ENCODE data around the gene GPAM. TPM values are rescaled to one million over a fixed set of nuclear protein-coding genes. Genes with fewer than 3 reads are reported as not detected.

The GPAM gene
- total and polyA plus RNA-seq, 2 of the 8 experiments (the other 6 are each of a cell fraction or from before 2014, with no cell fraction given), result 5.5 to 15.5 TPM

DNA sequence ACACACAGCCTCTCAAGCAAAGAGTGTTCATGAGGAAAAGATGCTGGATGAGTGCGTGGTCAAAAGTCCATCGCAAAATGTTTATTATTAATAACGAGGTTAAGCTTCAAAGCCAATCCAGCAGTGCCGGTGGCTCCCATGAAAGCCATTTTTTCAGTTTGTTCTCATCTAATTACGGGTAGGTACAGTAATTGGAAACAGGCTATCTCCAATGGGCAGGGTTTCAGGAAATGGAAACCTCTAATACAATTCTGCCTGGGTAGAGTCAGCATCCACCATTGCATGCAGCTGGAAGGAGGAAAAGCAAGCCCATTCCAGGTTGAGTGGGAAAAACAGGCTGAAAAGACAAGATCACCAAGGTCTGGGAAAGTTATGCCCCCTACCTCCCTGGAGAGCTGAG lies 57.4 kb downstream of the GPAM start:
- H2AFZ ChIP-seq (ENCODE audit: low read length), result no peak overlapping the region
- 96% methylated on average over 5 of the region's 5 CpGs; no CpG with 5 or more reads in 1 of the 2 experiments for WGBS, 2 experiments (ENCODE audit: extremely low coverage in 1 of 2, insufficient coverage in 1 of 2, insufficient read length in 1 of 2, insufficient replicate concordance in 2 of 2, low coverage in 1 of 2, low lambda C conversion rate in 2 of 2, missing lambda C conversion rate in 1 of 2)
- H3K79me1 ChIP-seq (ENCODE audit: low read depth, low read length), result no peaks in the 10 kb centered on the region
- H3K9me3 ChIP-seq (ENCODE audit: insufficient read depth in 2 of 2, low read depth in 1 of 2, low read length in 1 of 2), result no peaks in the 10 kb centered on the region
- H3K56ac ChIP-seq (replicated peaks; ENCODE audit: insufficient read length, low read depth, low read length), result no peak overlapping the region
- no peaks in the 10 kb centered on the region for H3K27me3 ChIP-seq (replicated peaks in 1 of 4; ENCODE audit: control insufficient read depth in 3 of 4, extremely low read depth in 1 of 4, insufficient read depth in 3 of 4, low read length in 3 of 4)
- H3K27ac ChIP-seq (ENCODE audit: low read depth, low read length), result no peak overlapping the region
- H2BK15ac ChIP-seq (ENCODE audit: low read length), result no peak overlapping the region
- H3K14ac ChIP-seq (ENCODE audit: insufficient read length), result no peak overlapping the region
- no peak overlapping the region for H2BK5ac ChIP-seq (ENCODE audit: low read depth, low read length)
- H3K23me2 ChIP-seq (ENCODE audit: low read depth, low read length), result peaks cover 2% of the 10 kb centered on the region; the same call in 1 of the 2 replicates
- ChIA-PET CTCF (ENCODE audit: partially characterized antibody) (interaction anchor here (0.6 to 17.5 kb wide), 4 partner anchors 11 to 370 kb away, joined by 3 to 286 read pairs (median 36); no protein-coding TSS in a partner anchor), POLR2A (ENCODE audit: partially characterized antibody) (no interaction called here)
- H3K23ac ChIP-seq (ENCODE audit: insufficient read length), result no peak overlapping the region
- no peaks in the 10 kb centered on the region for H3K79me2 ChIP-seq (ENCODE audit: control insufficient read depth in 1 of 2, insufficient read depth in 2 of 2, low read length in 2 of 2)
- no peak overlapping the region for H2BK20ac ChIP-seq (ENCODE audit: low read length)
- H3K4ac ChIP-seq (replicated peaks; ENCODE audit: insufficient read length, low read depth, low read length), result no peak overlapping the region
- H4K5ac ChIP-seq (ENCODE audit: insufficient read length, low read depth, low read length), result no peak overlapping the region
- H3K36me3 ChIP-seq (ENCODE audit: control insufficient read depth in 2 of 4, insufficient read depth in 4 of 4, low read length in 3 of 4), result no peaks in the 10 kb centered on the region
- no peak overlapping the region for H4K8ac ChIP-seq (ENCODE audit: extremely low read depth, insufficient read depth, low read length)
- H4K91ac ChIP-seq (replicated peaks; ENCODE audit: insufficient read length, low read length), result no peak overlapping the region
- H2AK5ac ChIP-seq (ENCODE audit: low read depth, low read length), result no peak overlapping the region
- no peak for TF ChIP-seq SP2 (IDR thresholded peaks at IDR 0.05; ENCODE audit: low read length)
- TF ChIP-seq RNF2 (IDR thresholded peaks at IDR 0.05; ENCODE audit: borderline replicate concordance, low read depth, low read length, missing control alignments, poor library complexity, severe bottlenecking), result no peak
- TF ChIP-seq SIN3A (conservative IDR thresholded peaks at IDR 0.05 in 1 of 2, IDR thresholded peaks at IDR 0.05 in 1 of 2; ENCODE audit: low read depth in 1 of 2, low read length in 2 of 2), result no peak
- no peak for TF ChIP-seq POLR2A (IDR thresholded peaks at IDR 0.05; ENCODE audit: control extremely low read depth in 1 of 2, low read depth in 2 of 2, low read length in 2 of 2)
- no peak for TF ChIP-seq POU5F1 (IDR thresholded peaks at IDR 0.05; ENCODE audit: low read depth, low read length)
- no peak for TF ChIP-seq CREB1 (IDR thresholded peaks at IDR 0.05)
- H3K4me3 ChIP-seq (ENCODE audit: extremely low read depth in 1 of 4, insufficient read depth in 2 of 4, low read depth in 3 of 4, low read length in 4 of 4), result no peak overlapping the region
- H3K4me2 ChIP-seq (ENCODE audit: insufficient read depth in 1 of 2, low read depth in 2 of 2, low read length in 2 of 2), result no peak overlapping the region
- H3K4me1 ChIP-seq (replicated peaks in 1 of 4; ENCODE audit: control insufficient read depth in 3 of 4, insufficient read depth in 4 of 4, low read length in 3 of 4), result no peaks in the 10 kb centered on the region; a peak in 1 of 7 replicates
- no peak overlapping the region for H2BK120ac ChIP-seq (replicated peaks; ENCODE audit: low read depth, low read length)
- H3K9ac ChIP-seq (replicated peaks in 1 of 4; ENCODE audit: extremely low read depth in 1 of 4, low read depth in 3 of 4, low read length in 3 of 4), result no peak overlapping the region
- DNase-seq (ENCODE audit: low read depth in 1 of 2, low spot score in 2 of 2) (no peak), FAIRE-seq (no peak)
- no peaks in the 10 kb centered on the region for H4K20me1 ChIP-seq (replicated peaks in 1 of 2; ENCODE audit: control insufficient read depth in 1 of 2, insufficient read depth in 2 of 2, low read length in 2 of 2)
- H2BK12ac ChIP-seq (ENCODE audit: low read depth, low read length), result no peak overlapping the region
- H3K18ac ChIP-seq (ENCODE audit: extremely low read depth, low read length), result no peak overlapping the region

All from H1 (cell line).